Endothelial cell of umbilical vein (primary cell): ENCODE measurements around the gene AGAP2. TPM values are rescaled to one million over a fixed set of nuclear protein-coding genes. Genes with fewer than 3 reads are reported as not detected.

ENCODE experiments used
- BruUV-seq: library from RNA; stranded (reverse); fragments of 400-500 nt; replicated peaks from 2 replicates; lab custom pipeline; 2021; lab: Mats Ljungman, UMichigan
- CTCF ChIA-PET: fragments of 300-600, 350-600 bp; sonication (Branson Sonifier 250); formaldehyde crosslinking; loops from one replicate; lab custom pipeline; 2021; ENCODE audit warnings: antibody characterized with exemption, inconsistent platforms; lab: Charles Lee
- POLR2A ChIA-PET: fragments of 300-600, 350-600 bp; sonication (Branson Sonifier 250); formaldehyde crosslinking; loops from one replicate; lab custom pipeline; 2021; ENCODE audit warnings: antibody characterized with exemption, inconsistent platforms; lab: Charles Lee
- DNase-seq: peaks from one replicate; pipeline ENCODE4 v3.0.0-alpha.2; 2011; ENCODE audit warnings: low read depth, low spot score
- FAIRE-seq: peaks from 2 replicates; lab custom pipeline; 2011; peaks lifted over from hg19 to GRCh38; lab: Jason Lieb, UNC
- H2AFZ ChIP-seq: 2 replicates; pipeline ENCODE4 v1.6.0; 2012; ENCODE audit warnings: low read depth, low read length, control low read depth, inconsistent platforms
- H3K27ac ChIP-seq: 2 replicates; pipeline ENCODE4 v1.5.1; 2011; ENCODE audit warnings: low read depth, mild to moderate bottlenecking, control low read depth, low read length, moderate library complexity; ENCODE audit not compliant: insufficient read depth
- H3K27me3 ChIP-seq, 2 experiments: 2 replicates each; pipeline versions ENCODE4 v1.6.0 to v1.6.1; 2011; ENCODE audit warnings: low read length in 2 of 2, mixed read lengths in 1 of 2; ENCODE audit not compliant: control insufficient read depth in 2 of 2, insufficient read depth in 2 of 2
- H3K36me3 ChIP-seq, 2 experiments: 2 replicates in 1 of 2; 3 replicates in 1 of 2; pipeline ENCODE4 v1.5.1; 2011; ENCODE audit warnings: low read length in 2 of 2, mild to moderate bottlenecking in 1 of 2, moderate library complexity in 1 of 2; ENCODE audit not compliant: control insufficient read depth in 2 of 2, insufficient read depth in 2 of 2; ENCODE audit errors: extremely low read depth in 1 of 2
- H3K4me1 ChIP-seq: 3 replicates; pipeline ENCODE4 v1.5.1; 2011; ENCODE audit warnings: mild to moderate bottlenecking, low read length; ENCODE audit not compliant: control insufficient read depth, insufficient read depth; ENCODE audit errors: extremely low read depth
- H3K4me2 ChIP-seq: 2 replicates; pipeline ENCODE4 v1.6.1; 2011; ENCODE audit warnings: low read length, control low read depth, mixed read lengths; ENCODE audit not compliant: insufficient read depth
- H3K4me3 ChIP-seq, 3 experiments: fragments of 200-600 bp in 1 of 3; sonication (generic), shearing (Covaris generic) in 1 of 3; replicated peaks in 1 of 3; 2 replicates each; pipeline ENCODE4 v1.5.1; 2011 to 2016; ENCODE audit warnings: control low read depth in 3 of 3, low read length in 3 of 3, mild to moderate bottlenecking in 2 of 3, inconsistent platforms in 1 of 3, low read depth in 1 of 3, moderate library complexity in 1 of 3; ENCODE audit not compliant: insufficient read depth in 1 of 3
- H3K79me2 ChIP-seq: 2 replicates; pipeline ENCODE4 v1.6.0; 2012; ENCODE audit warnings: low read length, inconsistent platforms; ENCODE audit not compliant: control insufficient read depth, insufficient read depth
- H3K9ac ChIP-seq: replicated peaks from 2 replicates; pipeline ENCODE3; 2011; ENCODE audit warnings: low read length, control low read depth; ENCODE audit not compliant: insufficient read depth; ENCODE audit errors: extremely low read depth
- H3K9me1 ChIP-seq: replicated peaks from 3 replicates; pipeline ENCODE4 v1.6.0; 2011; ENCODE audit warnings: mild to moderate bottlenecking, low read length; ENCODE audit not compliant: control insufficient read depth, insufficient read depth; ENCODE audit errors: extremely low read depth
- H3K9me3 ChIP-seq: replicated peaks from 2 replicates; pipeline ENCODE4 v1.5.1; 2012; ENCODE audit warnings: low read length, inconsistent platforms; ENCODE audit not compliant: control insufficient read depth, insufficient read depth
- H4K20me1 ChIP-seq: replicated peaks from 2 replicates; pipeline ENCODE3; 2011; ENCODE audit warnings: mild to moderate bottlenecking, low read length; ENCODE audit not compliant: control insufficient read depth, insufficient read depth; ENCODE audit errors: extremely low read depth
- EZH2 ChIP-seq: IDR thresholded peaks from 2 replicates; pipeline ENCODE4 v1.6.1; 2012; ENCODE audit warnings: borderline replicate concordance, low read depth, mild to moderate bottlenecking, moderate library complexity, low read length, inconsistent platforms; ENCODE audit not compliant: severe bottlenecking
- FOS ChIP-seq: IDR thresholded peaks from 2 replicates; pipeline ENCODE4 v1.6.1; 2011; ENCODE audit warnings: mild to moderate bottlenecking, low read length, moderate library complexity, borderline replicate concordance; ENCODE audit not compliant: insufficient read depth
- GATA2 ChIP-seq: IDR thresholded peaks from 2 replicates; pipeline ENCODE4 v1.7.0; 2011; ENCODE audit warnings: low read depth, mild to moderate bottlenecking, moderate library complexity, mixed read lengths, low read length; ENCODE audit not compliant: insufficient read length, insufficient read depth
- JUN ChIP-seq: IDR thresholded peaks from 2 replicates; pipeline ENCODE4 v1.6.1; 2011; ENCODE audit warnings: borderline replicate concordance, low read depth; ENCODE audit not compliant: insufficient read length, insufficient read depth
- MYC ChIP-seq: IDR thresholded peaks from one replicate; pipeline ENCODE4 v1.6.1; 2011; ENCODE audit warnings: mild to moderate bottlenecking, low read depth, low read length
- POLR2A ChIP-seq: IDR thresholded peaks from 2 replicates; pipeline ENCODE4 v1.6.1; 2012; ENCODE audit warnings: low read depth, mild to moderate bottlenecking, control low read depth, low read length
- POLR2AphosphoS5 ChIP-seq: IDR thresholded peaks from 2 replicates; pipeline ENCODE4 v1.6.1; 2012; ENCODE audit warnings: low read depth, mild to moderate bottlenecking, control low read depth, low read length, moderate library complexity; ENCODE audit not compliant: insufficient read depth
- dilution Hi-C: fragments of 300-500 bp; cut with MboI; formaldehyde crosslinking; loops from one replicate; pipeline ENCODE4 v1.15.0; 2019; ENCODE audit warnings: low sequenced_read_pairs; ENCODE audit not compliant: extremely low pct_ligation_motif_present
- intact Hi-C: fragments of 100-400 bp; cut with micrococcal nuclease; formaldehyde crosslinking; loops from one replicate; pipeline ENCODE4 v1.10.0; 2022
- polyA plus RNA-seq, 4 experiments: library from polyadenylated mRNA; depleted of rRNA in 3 of 4; stranded (reverse) in 3 of 4; unstranded in 1 of 4; fragments of >200 nt; gene quantifications; 2 replicates each; pipeline versions ENCODE4 v1.2.1 to v1.2.3, GENCODE V29; 2011 to 2012; ENCODE audit warnings: missing spikeins in 1 of 4
- total RNA-seq: library from RNA; stranded (reverse); gene quantifications from 2 replicates; pipeline ENCODE4 v1.2.3, GENCODE V29; 2021
- TF ChIP-seq, protein P1 (sequence below): IDR thresholded peaks from 2 replicates; pipeline ENCODE4 v1.6.1; 2011; ENCODE audit not compliant: insufficient read depth, insufficient read length
- TF ChIP-seq, protein P2 (sequence below), 2 donors: IDR thresholded peaks; 1 replicate in 1 of 2; 2 replicates in 1 of 2; pipeline ENCODE4 v1.5.1; 2011; ENCODE audit warnings: low read length in 2 of 2, mild to moderate bottlenecking in 2 of 2, moderate library complexity in 2 of 2, control low read depth in 1 of 2, inconsistent platforms in 1 of 2, low read depth in 1 of 2; ENCODE audit not compliant: insufficient read depth in 1 of 2; ENCODE audit errors: extremely low read depth in 1 of 2

Gene AGAP2
- total and polyA plus RNA-seq, 2 donors (not counting 3 experiments of a cell fraction or from before 2014, with no cell fraction given), result 0.04 to 0.24 TPM

DNA sequence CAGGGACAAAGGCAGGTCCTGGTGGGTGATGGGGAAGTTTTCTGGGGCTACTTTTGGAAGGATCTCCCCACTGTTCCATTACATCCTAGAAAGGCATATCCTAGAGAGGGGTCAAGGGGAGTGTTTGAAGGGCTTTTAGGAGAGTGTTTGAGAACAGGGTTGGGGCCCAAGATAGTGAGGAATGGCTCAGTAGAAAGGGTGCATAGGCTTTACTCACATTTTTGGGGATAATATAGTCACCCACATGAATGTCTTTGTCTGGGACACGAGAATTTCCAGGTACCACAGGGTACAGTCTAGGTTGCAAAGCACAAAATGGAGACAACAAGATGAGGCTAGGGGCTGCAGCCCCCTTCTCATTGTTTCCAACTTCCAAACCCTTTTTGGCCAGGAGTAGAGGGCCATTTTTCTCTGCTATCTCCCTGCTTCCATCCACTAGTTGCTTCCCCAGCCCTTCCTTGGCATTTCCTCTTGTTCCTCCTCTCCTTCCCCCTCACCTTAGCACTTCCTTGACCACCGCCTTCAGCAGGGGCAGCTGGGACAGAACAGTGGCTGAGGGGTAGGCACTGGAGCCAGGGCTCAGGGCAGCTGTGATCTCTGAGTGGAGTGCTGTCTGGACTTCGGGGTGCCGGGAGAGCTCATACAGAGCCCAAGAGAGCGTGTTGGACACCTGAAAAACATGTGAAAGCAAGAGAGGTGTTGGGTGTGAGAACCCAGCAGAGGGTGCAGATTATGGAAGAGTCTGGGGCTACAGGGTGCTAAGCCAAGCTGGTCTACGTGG is 25.5 kb upstream of the AGAP2 start:
- DNase-seq, result no peak
- Histone ChIP-seq H3K9me3 (no peaks in the 10 kb centered on the region), H3K4me2 (no peak overlapping the region), H3K27ac (no peak overlapping the region), H2AFZ (no peak overlapping the region), H3K79me2 (no peaks in the 10 kb centered on the region), H3K9me1 (no peaks in the 10 kb centered on the region), H3K9ac (no peak overlapping the region), H4K20me1 (no peaks in the 10 kb centered on the region), H3K36me3 (peaks cover 0 to under 1% of the 10 kb centered on the region in 2 experiments), H3K27me3 (peaks cover 35 to 38% of the 10 kb centered on the region in 2 experiments), H3K4me1 (peaks cover 17% of the 10 kb centered on the region), H3K4me3 (no peak overlapping the region)
- dilution Hi-C loops, result no loop called here
- BruUV-seq, result no TSS peak
- no peak for TF ChIP-seq POLR2AphosphoS5
- TF ChIP-seq, protein P1, sequence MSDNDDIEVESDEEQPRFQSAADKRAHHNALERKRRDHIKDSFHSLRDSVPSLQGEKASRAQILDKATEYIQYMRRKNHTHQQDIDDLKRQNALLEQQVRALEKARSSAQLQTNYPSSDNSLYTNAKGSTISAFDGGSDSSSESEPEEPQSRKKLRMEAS, result no peak
- TF ChIP-seq, protein P2, sequence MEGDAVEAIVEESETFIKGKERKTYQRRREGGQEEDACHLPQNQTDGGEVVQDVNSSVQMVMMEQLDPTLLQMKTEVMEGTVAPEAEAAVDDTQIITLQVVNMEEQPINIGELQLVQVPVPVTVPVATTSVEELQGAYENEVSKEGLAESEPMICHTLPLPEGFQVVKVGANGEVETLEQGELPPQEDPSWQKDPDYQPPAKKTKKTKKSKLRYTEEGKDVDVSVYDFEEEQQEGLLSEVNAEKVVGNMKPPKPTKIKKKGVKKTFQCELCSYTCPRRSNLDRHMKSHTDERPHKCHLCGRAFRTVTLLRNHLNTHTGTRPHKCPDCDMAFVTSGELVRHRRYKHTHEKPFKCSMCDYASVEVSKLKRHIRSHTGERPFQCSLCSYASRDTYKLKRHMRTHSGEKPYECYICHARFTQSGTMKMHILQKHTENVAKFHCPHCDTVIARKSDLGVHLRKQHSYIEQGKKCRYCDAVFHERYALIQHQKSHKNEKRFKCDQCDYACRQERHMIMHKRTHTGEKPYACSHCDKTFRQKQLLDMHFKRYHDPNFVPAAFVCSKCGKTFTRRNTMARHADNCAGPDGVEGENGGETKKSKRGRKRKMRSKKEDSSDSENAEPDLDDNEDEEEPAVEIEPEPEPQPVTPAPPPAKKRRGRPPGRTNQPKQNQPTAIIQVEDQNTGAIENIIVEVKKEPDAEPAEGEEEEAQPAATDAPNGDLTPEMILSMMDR (IDR thresholded peaks at IDR 0.05; ENCODE audit: extremely low read depth in 1 of 2, insufficient read depth in 1 of 2, low read depth in 1 of 2, low read length in 2 of 2), result no peak
- intact Hi-C loops, result no loop called here
- POLR2A ChIA-PET, result no interaction called here
- FAIRE-seq, result no peak
- CTCF ChIA-PET, result interaction anchor here (0.7 to 4.6 kb wide), 3 partner anchors 8 to 19 kb away, joined by 3 to 48 read pairs (median 3); partner anchors contain the start of genes CDK4, MARCHF9 and TSFM

DNA sequence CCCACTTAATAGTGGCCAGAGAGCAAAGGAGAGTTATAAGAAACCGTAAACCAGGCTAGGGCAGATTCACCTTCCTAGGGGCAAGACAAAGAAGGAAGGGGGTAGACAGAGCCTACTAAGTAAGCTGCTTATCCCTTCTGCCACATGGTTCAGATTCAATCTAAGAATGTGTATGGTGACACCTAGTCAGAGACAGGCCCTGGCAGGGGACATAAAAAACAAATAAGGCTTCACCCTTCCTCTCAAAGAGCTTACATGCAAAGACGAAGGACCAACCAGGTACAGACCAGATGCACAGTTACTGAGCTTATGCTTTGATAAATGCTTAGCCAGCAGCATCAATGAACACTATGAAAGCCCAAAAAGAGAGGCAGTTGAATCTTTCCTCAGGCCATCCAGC is 23.9 kb upstream of the AGAP2 start:
- ChIA-PET CTCF (no interaction called here), POLR2A (no interaction called here)
- Histone ChIP-seq H3K9ac (no peak overlapping the region), H4K20me1 (no peaks in the 10 kb centered on the region), H3K4me3 (no peak overlapping the region), H3K4me1 (peaks cover 17% of the 10 kb centered on the region), H2AFZ (no peak overlapping the region), H3K9me3 (no peaks in the 10 kb centered on the region), H3K36me3 (no peaks in the 10 kb centered on the region), H3K79me2 (no peaks in the 10 kb centered on the region), H3K4me2 (no peak overlapping the region), H3K27me3 (peaks cover 39 to 41% of the 10 kb centered on the region in 2 experiments), H3K9me1 (no peaks in the 10 kb centered on the region), H3K27ac (no peak overlapping the region)
- FAIRE-seq (no peak), DNase-seq (no peak)
- BruUV-seq, result no TSS peak
- intact Hi-C loops (no loop called here), dilution Hi-C loops (no loop called here)
- no peak for TF ChIP-seq POLR2A
- TF ChIP-seq MYC, result no peak
- TF ChIP-seq JUN, result no peak
- TF ChIP-seq, protein P2 (IDR thresholded peaks at IDR 0.05; ENCODE audit: extremely low read depth in 1 of 2, insufficient read depth in 1 of 2, low read depth in 1 of 2, low read length in 2 of 2), result no peak
- no peak for TF ChIP-seq EZH2
- TF ChIP-seq, protein P1, result no peak
- TF ChIP-seq GATA2, result no peak
- TF ChIP-seq POLR2AphosphoS5, result no peak
- no peak for TF ChIP-seq FOS
